Neuron (in vitro differentiated cells): ENCODE data around the gene BPIFB4.
"Not testable (repeated sequence)": the region's sequence is repeated elsewhere in the genome, so short reads cannot be mapped to it uniquely, and the experiment has no call there.

ENCODE experiments used
- H2AFZ ChIP-seq: one replicate; pipeline ENCODE4 v1.6.1; 2013; ENCODE audit warnings: low read depth, mild to moderate bottlenecking, inconsistent platforms, low read length, moderate library complexity
- H3K27me3 ChIP-seq: one replicate; pipeline ENCODE4 v1.6.1; 2013; ENCODE audit warnings: low read length; ENCODE audit not compliant: insufficient read depth
- H3K36me3 ChIP-seq: one replicate; pipeline ENCODE4 v1.6.1; 2013; ENCODE audit warnings: low read length; ENCODE audit not compliant: insufficient read depth
- H3K4me1 ChIP-seq: one replicate; pipeline ENCODE4 v1.6.1; 2013; ENCODE audit warnings: low read length; ENCODE audit not compliant: insufficient read depth
- H3K4me3 ChIP-seq: 2 replicates; pipeline ENCODE4 v1.5.1; 2013; ENCODE audit warnings: mild to moderate bottlenecking, low read length, moderate library complexity
- H3K9me3 ChIP-seq: one replicate; pipeline ENCODE4 v1.6.1; 2013; ENCODE audit warnings: low read length

Gene BPIFB4

GRCh38 chr20:33045129-33045721, 34.2 kb upstream of the BPIFB4 start:
- H3K4me1 ChIP-seq, H3K4me3 ChIP-seq, H3K27me3 ChIP-seq, H3K9me3 ChIP-seq, H3K36me3 ChIP-seq, H2AFZ ChIP-seq: not testable (repeated sequence)

DNA sequence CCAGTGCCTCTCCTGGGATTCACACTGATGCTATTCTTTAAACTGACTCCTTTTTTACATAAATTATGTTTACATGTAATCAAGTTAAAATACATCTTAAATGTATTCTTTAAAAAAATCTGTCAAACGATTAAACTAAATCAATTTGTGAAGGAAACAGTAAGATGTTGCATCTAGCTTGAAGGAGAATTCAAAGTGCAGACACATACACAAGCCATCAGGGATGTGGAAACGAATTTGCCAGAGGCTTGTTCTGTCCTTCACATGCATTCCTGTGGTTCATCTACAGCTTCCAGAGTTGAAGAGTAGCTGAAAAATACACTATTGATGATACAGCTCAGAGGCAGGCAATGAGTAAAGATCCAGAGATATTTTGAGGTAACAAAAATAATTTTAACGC, 33.0 kb upstream of the BPIFB4 start:
- Histone ChIP-seq H3K27me3 (no peaks in the 10 kb centered on the region), H2AFZ (no peak overlapping the region), H3K36me3 (no peaks in the 10 kb centered on the region), H3K9me3 (peaks cover 2% of the 10 kb centered on the region), H3K4me1 (no peaks in the 10 kb centered on the region), H3K4me3 (no peak overlapping the region)

DNA sequence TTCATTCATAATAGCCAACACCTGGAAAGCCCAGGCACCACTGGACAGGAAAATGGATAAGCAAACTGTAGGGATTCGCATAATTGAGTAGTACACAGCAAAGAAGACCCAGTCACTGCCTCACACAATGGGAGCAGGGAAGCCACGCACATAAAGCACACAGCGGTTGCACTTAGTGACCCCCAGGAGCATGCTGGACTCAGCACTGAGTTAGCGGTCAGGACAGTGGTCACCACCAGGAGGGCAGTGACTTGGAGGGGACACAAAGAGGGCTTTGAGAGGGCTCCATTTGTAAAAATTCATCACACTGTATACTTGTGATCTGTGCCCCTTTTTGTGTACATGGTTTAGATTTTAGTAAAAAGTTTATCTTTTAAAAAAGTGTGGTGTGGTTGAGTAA, 28.1 kb upstream of the BPIFB4 start:
- no peaks in the 10 kb centered on the region for H3K4me1 ChIP-seq
- H2AFZ ChIP-seq = no peak overlapping the region
- H3K27me3 ChIP-seq = no peaks in the 10 kb centered on the region
- H3K36me3 ChIP-seq = no peaks in the 10 kb centered on the region
- no peaks in the 10 kb centered on the region for H3K9me3 ChIP-seq
- no peak overlapping the region for H3K4me3 ChIP-seq

GRCh38 chr20:33053291-33054106, 25.9 kb upstream of the BPIFB4 start, which contains the start of gene BPIFB3:
Gene BPIFB3, plus strand, starts transcription at chr20:33053903. Its CDS starts 1,533 bp downstream, at chr20:33055436.
- no peaks in the 10 kb centered on the region for H3K4me1 ChIP-seq
- no peaks in the 10 kb centered on the region for H3K36me3 ChIP-seq
- no peak within 1 kb of the TSS for H2AFZ ChIP-seq

GRCh38 chr20:33054381-33054780, 25.1 kb upstream of the BPIFB4 start:
- H3K9me3 ChIP-seq = no peaks in the 10 kb centered on the region
- no peak overlapping the region for H3K4me3 ChIP-seq

More at GRCh38 chr20:33053291-33054106, 25.9 kb upstream of the BPIFB4 start, which contains the start of gene BPIFB3:
- no peak within 1 kb of the TSS for H3K4me3 ChIP-seq
- H3K27me3 ChIP-seq = no peaks in the 10 kb centered on the region
- no peaks in the 10 kb centered on the region for H3K9me3 ChIP-seq

DNA sequence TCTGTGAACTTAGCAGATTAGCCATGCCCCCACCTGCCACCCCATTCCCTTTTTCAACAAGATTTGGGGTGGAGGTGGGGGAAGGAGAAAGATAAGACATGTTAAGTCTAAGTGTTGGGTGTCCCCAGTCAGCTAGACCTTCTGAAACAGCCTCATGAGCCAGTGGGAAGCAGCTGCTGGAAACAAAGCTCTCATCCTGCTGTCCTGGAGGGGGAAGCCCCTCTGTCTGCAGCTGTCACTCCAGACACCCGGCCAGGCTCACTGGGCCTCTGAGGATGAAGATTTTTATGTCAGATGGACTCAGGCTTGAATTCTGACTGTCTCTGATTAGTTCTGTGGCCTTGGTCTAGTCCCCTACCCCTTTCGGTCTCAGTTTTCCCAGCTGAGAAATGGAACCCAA, 24.7 kb upstream of the BPIFB4 start:
- H3K4me1 ChIP-seq = no peaks in the 10 kb centered on the region
- no peak overlapping the region for H3K4me3 ChIP-seq

More at GRCh38 chr20:33054381-33054780, 25.1 kb upstream of the BPIFB4 start:
- Histone ChIP-seq H3K36me3 (no peaks in the 10 kb centered on the region), H3K27me3 (no peaks in the 10 kb centered on the region), H3K4me1 (no peaks in the 10 kb centered on the region), H2AFZ (no peak overlapping the region)

DNA sequence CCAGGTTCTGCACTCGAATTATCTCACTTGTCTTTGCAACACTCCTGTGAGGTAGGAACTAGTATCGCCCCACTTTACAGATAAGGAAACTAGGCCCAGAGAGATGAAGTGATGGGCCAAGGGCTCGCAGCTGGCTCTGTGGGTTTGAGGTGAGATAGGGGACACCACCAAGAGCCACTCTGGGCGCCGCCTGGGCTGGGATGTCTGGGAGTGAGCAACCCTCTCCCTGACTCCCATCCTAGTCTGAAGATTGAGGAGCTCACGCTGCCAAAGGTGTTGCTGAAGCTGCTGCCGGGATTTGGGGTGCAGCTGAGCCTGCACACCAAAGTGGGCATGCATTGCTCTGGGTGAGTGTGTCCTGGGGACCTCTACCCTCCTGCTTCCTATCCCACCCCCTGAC, 20.3 kb upstream of the BPIFB4 start:
- Histone ChIP-seq H3K9me3 (no peaks in the 10 kb centered on the region), H2AFZ (no peak overlapping the region), H3K4me1 (peaks cover 11% of the 10 kb centered on the region), H3K4me3 (no peak overlapping the region), H3K27me3 (no peaks in the 10 kb centered on the region), H3K36me3 (no peaks in the 10 kb centered on the region)

More for the DNA sequence above, 24.7 kb upstream of the BPIFB4 start:
- H2AFZ ChIP-seq = no peak overlapping the region
- H3K9me3 ChIP-seq = no peaks in the 10 kb centered on the region
- no peaks in the 10 kb centered on the region for H3K36me3 ChIP-seq
- H3K27me3 ChIP-seq = no peaks in the 10 kb centered on the region

DNA sequence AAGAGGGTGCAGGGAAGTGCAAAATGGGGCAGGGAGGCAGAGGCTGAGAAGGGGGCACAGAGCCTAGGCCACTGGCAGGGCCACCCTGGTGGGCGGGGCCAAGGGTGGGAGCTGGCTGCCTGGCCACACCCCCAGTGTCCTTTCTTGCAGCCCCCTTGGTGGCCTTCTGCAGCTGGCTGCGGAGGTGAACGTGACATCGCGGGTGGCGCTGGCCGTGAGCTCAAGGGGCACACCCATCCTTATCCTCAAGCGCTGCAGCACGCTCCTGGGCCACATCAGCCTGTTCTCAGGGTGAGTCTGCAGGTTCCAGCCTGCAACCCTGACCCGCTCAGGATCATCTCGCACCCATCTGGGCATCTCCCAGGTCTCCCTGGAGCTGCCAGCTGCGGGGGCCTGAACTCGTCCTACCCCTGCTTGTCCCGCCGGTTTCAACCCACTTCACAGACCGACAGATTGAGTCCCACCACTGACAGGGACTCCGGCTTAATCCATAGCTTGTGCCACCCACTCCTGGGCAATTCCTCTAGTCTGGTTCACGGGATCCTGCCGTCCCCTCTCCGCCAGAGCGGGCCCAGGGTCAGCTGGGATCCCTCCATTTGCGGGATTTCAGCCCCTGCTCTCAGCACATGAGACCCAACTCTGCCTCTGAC, 19.6 kb upstream of the BPIFB4 start:
- no peak overlapping the region for H3K4me3 ChIP-seq
- H2AFZ ChIP-seq = no peak overlapping the region
- H3K36me3 ChIP-seq = no peaks in the 10 kb centered on the region
- H3K4me1 ChIP-seq = peaks cover 11% of the 10 kb centered on the region
- H3K27me3 ChIP-seq = no peaks in the 10 kb centered on the region
- no peaks in the 10 kb centered on the region for H3K9me3 ChIP-seq

DNA sequence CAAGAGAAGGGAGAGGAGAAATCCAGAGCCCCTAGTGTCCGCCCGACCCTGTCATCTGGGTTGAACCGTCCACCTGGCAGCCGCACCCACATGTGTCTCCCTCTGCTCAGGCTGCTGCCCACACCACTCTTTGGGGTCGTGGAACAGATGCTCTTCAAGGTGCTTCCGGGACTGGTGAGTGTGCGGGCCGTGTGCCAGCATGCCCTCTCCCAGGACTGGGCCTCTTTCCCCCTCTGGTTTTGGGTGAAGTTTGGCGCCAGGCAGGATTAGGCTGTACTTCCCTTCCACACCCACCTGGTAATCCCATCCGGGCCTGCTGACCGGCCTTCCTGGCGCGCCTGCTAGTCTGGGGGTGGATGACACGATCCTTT, 17.8 kb upstream of the BPIFB4 start:
- Histone ChIP-seq H3K9me3 (no peaks in the 10 kb centered on the region), H3K4me3 (no peak overlapping the region), H3K27me3 (no peaks in the 10 kb centered on the region)

DNA sequence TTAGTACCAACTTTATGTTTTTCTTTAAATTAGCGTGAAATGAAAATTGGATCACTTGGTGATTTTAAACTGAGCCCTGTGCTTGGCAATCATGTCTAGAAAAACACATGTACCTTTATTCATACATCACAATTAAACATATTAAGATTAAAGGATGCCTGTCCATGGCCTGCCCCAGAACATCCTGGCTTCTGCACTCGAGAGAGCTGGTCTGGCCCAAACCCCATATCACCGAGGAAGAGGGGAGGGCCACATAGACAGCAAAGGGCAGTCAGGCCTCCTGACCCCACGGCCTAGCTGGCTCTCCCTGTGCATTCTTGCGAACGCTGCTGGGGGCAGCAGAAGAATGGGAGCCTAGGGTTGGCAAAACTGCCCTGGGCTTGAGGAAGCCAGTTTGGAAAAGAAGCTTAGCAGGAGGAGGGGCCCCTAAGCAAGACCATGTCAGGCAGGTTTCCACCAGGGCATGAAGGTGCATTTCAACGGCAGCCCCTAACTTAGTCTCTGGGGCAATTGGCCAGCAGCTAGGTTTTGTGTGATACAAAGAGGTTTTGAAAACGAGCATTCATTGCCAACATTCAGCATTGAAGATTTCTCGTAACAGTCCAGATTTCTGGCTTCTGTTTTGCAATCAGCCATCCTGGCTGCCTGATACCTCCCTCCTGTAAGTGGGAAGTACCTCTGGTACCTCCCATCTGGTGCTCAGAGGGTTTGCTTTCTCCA, 17.2 kb upstream of the BPIFB4 start:
- H3K4me1 ChIP-seq = peaks cover 11% of the 10 kb centered on the region
- H3K36me3 ChIP-seq = no peaks in the 10 kb centered on the region
- H3K9me3 ChIP-seq = no peaks in the 10 kb centered on the region
- no peak overlapping the region for H3K4me3 ChIP-seq
- no peak overlapping the region for H2AFZ ChIP-seq
- H3K27me3 ChIP-seq = no peaks in the 10 kb centered on the region

More for the DNA sequence above, 17.8 kb upstream of the BPIFB4 start:
- Histone ChIP-seq H3K36me3 (no peaks in the 10 kb centered on the region), H2AFZ (no peak overlapping the region), H3K4me1 (peaks cover 11% of the 10 kb centered on the region)

DNA sequence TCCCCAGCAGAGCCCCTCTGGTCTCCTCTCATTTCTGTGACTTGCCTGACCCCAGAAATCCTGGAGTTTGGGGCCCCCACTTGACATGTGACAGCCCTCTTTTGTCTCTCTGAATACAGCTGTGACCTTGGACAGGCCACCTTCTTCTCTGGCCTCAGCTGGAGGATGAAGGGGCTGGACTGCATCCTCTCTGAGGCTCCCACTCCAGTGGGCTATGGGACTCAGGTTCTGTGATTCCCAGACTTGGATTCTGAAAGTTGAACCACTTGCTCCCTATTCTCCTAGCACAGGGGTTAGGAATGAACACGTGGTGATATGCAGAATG, 16.7 kb upstream of the BPIFB4 start:
- peaks cover 11% of the 10 kb centered on the region for H3K4me1 ChIP-seq
- no peaks in the 10 kb centered on the region for H3K36me3 ChIP-seq
- no peak overlapping the region for H2AFZ ChIP-seq
- no peak overlapping the region for H3K4me3 ChIP-seq
- H3K27me3 ChIP-seq = no peaks in the 10 kb centered on the region
- H3K9me3 ChIP-seq = no peaks in the 10 kb centered on the region

- Histone ChIP-seq H3K36me3 (no peaks in the 10 kb centered on the region), H3K4me1 (peaks cover 11% of the 10 kb centered on the region), H3K9me3 (no peaks in the 10 kb centered on the region), H3K27me3 (no peaks in the 10 kb centered on the region), H2AFZ (no peak overlapping the region), H3K4me3 (no peak overlapping the region)
Observed at GRCh38 chr20:33063271-33063670, 16.2 kb upstream of the BPIFB4 start.
